GM18502 (cell line): ENCODE measurements around the gene TRIO.

Experiments
- ATAC-seq: cut with Tn5 transposase; IDR thresholded peaks from one replicate; pipeline ENCODE4 v1.9.1; 2021; ENCODE audit warnings: mild to moderate bottlenecking; ENCODE audit not compliant: unreplicated experiment, poor library complexity

Gene TRIO

GRCh38 chr5:14201325-14202045, 58.3 kb downstream of the TRIO start:
- ATAC-seq: no peak

- peak; percentile 60 for ATAC-seq
Observed at GRCh38 chr5:14202462-14202861, 59.3 kb downstream of the TRIO start.

- no peak for ATAC-seq
Observed at GRCh38 chr5:14204011-14204670, 61.0 kb downstream of the TRIO start.

- no peak for ATAC-seq
Observed at GRCh38 chr5:14204785-14205321, 61.7 kb downstream of the TRIO start.

- ATAC-seq: no peak
Observed at GRCh38 chr5:14206028-14206725, 63.0 kb downstream of the TRIO start.

GRCh38 chr5:14207428-14207827, 64.3 kb downstream of the TRIO start:
- ATAC-seq: peak; percentile 23

GRCh38 chr5:14208071-14209021, 65.2 kb downstream of the TRIO start:
- ATAC-seq: peak; percentile 56

- ATAC-seq: no peak
Observed at GRCh38 chr5:14209222-14209822, 66.2 kb downstream of the TRIO start.

- ATAC-seq: no peak
Observed at GRCh38 chr5:14209836-14210235, 66.7 kb downstream of the TRIO start.

GRCh38 chr5:14210729-14211128, 67.6 kb downstream of the TRIO start:
- no peak for ATAC-seq

GRCh38 chr5:14211818-14212803, 69.0 kb downstream of the TRIO start:
- peak; percentile 42 for ATAC-seq

GRCh38 chr5:14212838-14213237, 69.7 kb downstream of the TRIO start:
- ATAC-seq: peak; percentile 41

GRCh38 chr5:14213253-14213652, 70.1 kb downstream of the TRIO start:
- no peak for ATAC-seq

- ATAC-seq: peak; percentile 22
Observed at GRCh38 chr5:14213813-14214585, 70.9 kb downstream of the TRIO start.

- no peak for ATAC-seq
Observed at GRCh38 chr5:14215901-14216300, 72.8 kb downstream of the TRIO start.

- ATAC-seq: no peak
Observed at GRCh38 chr5:14216372-14216771, 73.2 kb downstream of the TRIO start.

- no peak for ATAC-seq
Observed at GRCh38 chr5:14216902-14217301, 73.8 kb downstream of the TRIO start.

GRCh38 chr5:14217587-14217986, 74.4 kb downstream of the TRIO start:
- ATAC-seq: no peak
